Esophagus muscularis mucosa (tissue), 3 donors: ENCODE measurements around the gene SIDT2.

Experiments used
- CTCF ChIP-seq, 3 experiments: fragments of 200-600 bp in 2 of 3; fragments of 450-650 bp in 1 of 3; sonication (generic) in 2 of 3; IDR thresholded peaks; one replicate each; pipeline ENCODE4 v1.5.1; 2017 to 2019; ENCODE audit warnings: antibody characterized with exemption in 3 of 3, mild to moderate bottlenecking in 2 of 3, moderate library complexity in 1 of 3
- POLR2A ChIP-seq: fragments of 450-650 bp; IDR thresholded peaks from one replicate; pipeline ENCODE4 v1.6.1; 2017; ENCODE audit warnings: antibody characterized with exemption, moderate library complexity, mild to moderate bottlenecking, low read depth

GRCh38 chr11:117226388-117227385 lies 48.1 kb downstream of the SIDT2 start:
- TF ChIP-seq CTCF (IDR thresholded peaks at IDR 0.05) (peak; percentile 78 to 96 (median 80)), POLR2A (no peak)
